ENCODE data around the gene SH3YL1. TPM values are rescaled to one million over a fixed set of nuclear protein-coding genes. Genes with fewer than 3 reads are reported as not detected.

SH3YL1 gene
- total RNA-seq, 1 donor from 2014 or later: 20.1 TPM

- no peaks in the 10 kb centered on the region for H3K27me3 Mint-ChIP-seq (ENCODE audit: insufficient read depth)
- H3K4me1 Mint-ChIP-seq (ENCODE audit: low read depth): peaks cover 2% of the 10 kb centered on the region
- peaks cover 7% of the 10 kb centered on the region for H3K36me3 Mint-ChIP-seq (ENCODE audit: low read depth)
- DNase-seq (ENCODE audit: low spot score): no peak
- H3K4me3 Mint-ChIP-seq: no peak overlapping the region
- intact Hi-C loops (cut with micrococcal nuclease): no loop called here
- no peak overlapping the region for H3K27ac Mint-ChIP-seq
- peaks cover 14% of the 10 kb centered on the region for H3K9me3 Mint-ChIP-seq
Observed at GRCh38 chr2:259789-260331, 4.0 kb downstream of the SH3YL1 start.

- Mint-ChIP-seq H3K36me3 (ENCODE audit: low read depth) (peaks cover 7% of the 10 kb centered on the region), H3K9me3 (peaks cover 14% of the 10 kb centered on the region), H3K27me3 (ENCODE audit: insufficient read depth) (no peaks in the 10 kb centered on the region), H3K4me1 (ENCODE audit: low read depth) (no peaks in the 10 kb centered on the region), H3K4me3 (no peak overlapping the region), H3K27ac (no peak overlapping the region)
- no peak for DNase-seq (ENCODE audit: low spot score)
- intact Hi-C loops (cut with micrococcal nuclease): no loop called here
Observed at GRCh38 chr2:258933-259332, 4.9 kb downstream of the SH3YL1 start.

GRCh38 chr2:257842-258241, 6.0 kb downstream of the SH3YL1 start:
- intact Hi-C loops (cut with micrococcal nuclease): no loop called here
- Mint-ChIP-seq H3K27ac (no peak overlapping the region), H3K4me1 (ENCODE audit: low read depth) (no peaks in the 10 kb centered on the region), H3K36me3 (ENCODE audit: low read depth) (peaks cover 7% of the 10 kb centered on the region), H3K27me3 (ENCODE audit: insufficient read depth) (no peaks in the 10 kb centered on the region), H3K9me3 (peaks cover 14% of the 10 kb centered on the region), H3K4me3 (no peak overlapping the region)
- no peak for DNase-seq (ENCODE audit: low spot score)

DNA sequence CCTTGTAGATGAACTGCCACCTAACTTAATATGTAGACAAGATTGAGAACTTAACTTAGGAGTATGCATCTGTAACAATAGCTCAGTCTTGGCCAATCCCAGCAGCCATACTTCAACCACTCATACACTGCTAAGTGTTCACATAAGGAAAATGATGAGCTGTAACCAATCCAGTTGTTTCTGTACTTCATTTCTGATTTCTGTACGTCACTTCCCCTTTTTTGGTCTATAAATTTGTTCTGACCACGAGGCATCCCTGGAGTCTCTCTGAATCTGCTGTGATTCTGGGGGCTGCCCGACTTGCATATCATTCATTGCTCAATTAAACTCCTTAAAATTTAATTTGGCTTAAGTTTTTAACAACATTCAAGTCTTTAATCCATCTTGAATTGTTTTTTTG, 6.4 kb downstream of the SH3YL1 start:
- intact Hi-C loops (cut with micrococcal nuclease): no loop called here
- Mint-ChIP-seq H3K4me1 (ENCODE audit: low read depth) (no peaks in the 10 kb centered on the region), H3K27me3 (ENCODE audit: insufficient read depth) (no peaks in the 10 kb centered on the region), H3K27ac (no peak overlapping the region), H3K9me3 (peaks cover 14% of the 10 kb centered on the region), H3K36me3 (ENCODE audit: low read depth) (peaks cover 7% of the 10 kb centered on the region), H3K4me3 (no peak overlapping the region)
- no peak for DNase-seq (ENCODE audit: low spot score)

- Mint-ChIP-seq H3K36me3 (ENCODE audit: low read depth) (peaks cover 4% of the 10 kb centered on the region), H3K9me3 (peaks cover 14% of the 10 kb centered on the region), H3K4me3 (no peak overlapping the region), H3K27me3 (ENCODE audit: insufficient read depth) (no peaks in the 10 kb centered on the region), H3K4me1 (ENCODE audit: low read depth) (no peaks in the 10 kb centered on the region), H3K27ac (no peak overlapping the region)
- DNase-seq (ENCODE audit: low spot score): no peak
- intact Hi-C loops (cut with micrococcal nuclease): no loop called here
Observed at GRCh38 chr2:256094-256493, 7.7 kb downstream of the SH3YL1 start.

DNA sequence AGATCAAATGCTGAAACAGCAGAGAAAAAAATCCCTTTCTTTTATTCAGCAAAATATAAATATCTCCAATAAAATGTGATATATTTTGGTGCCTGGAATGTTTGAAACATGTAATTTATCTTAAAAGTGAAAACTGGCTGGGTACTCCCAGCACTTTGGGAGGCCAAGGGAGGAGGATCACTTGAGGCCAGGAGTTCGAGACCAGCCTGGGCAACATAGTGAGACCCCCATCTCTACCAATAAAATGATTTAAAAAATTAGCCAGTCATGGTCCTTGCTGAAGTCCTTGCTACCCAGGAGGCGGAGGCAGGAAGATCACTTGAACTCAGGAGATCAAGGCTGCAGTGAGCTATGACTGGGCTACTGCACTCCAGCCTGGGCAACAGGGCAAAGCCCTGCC, 8.6 kb downstream of the SH3YL1 start:
- Mint-ChIP-seq H3K4me1 (ENCODE audit: low read depth) (no peaks in the 10 kb centered on the region), H3K9me3 (peaks cover 14% of the 10 kb centered on the region), H3K36me3 (ENCODE audit: low read depth) (peaks cover 3% of the 10 kb centered on the region), H3K27ac (no peak overlapping the region), H3K4me3 (no peak overlapping the region), H3K27me3 (ENCODE audit: insufficient read depth) (no peaks in the 10 kb centered on the region)
- no peak for DNase-seq (ENCODE audit: low spot score)
- intact Hi-C loops (cut with micrococcal nuclease): no loop called here

- no peak overlapping the region for H3K4me3 Mint-ChIP-seq
- no peaks in the 10 kb centered on the region for H3K4me1 Mint-ChIP-seq (ENCODE audit: low read depth)
- intact Hi-C loops (cut with micrococcal nuclease): no loop called here
- DNase-seq (ENCODE audit: low spot score): no peak
- no peak overlapping the region for H3K27ac Mint-ChIP-seq
- H3K9me3 Mint-ChIP-seq: peaks cover 14% of the 10 kb centered on the region
- H3K27me3 Mint-ChIP-seq (ENCODE audit: insufficient read depth): no peaks in the 10 kb centered on the region
- peaks cover 2% of the 10 kb centered on the region for H3K36me3 Mint-ChIP-seq (ENCODE audit: low read depth)
Observed at GRCh38 chr2:254241-254640, 9.6 kb downstream of the SH3YL1 start.

DNA sequence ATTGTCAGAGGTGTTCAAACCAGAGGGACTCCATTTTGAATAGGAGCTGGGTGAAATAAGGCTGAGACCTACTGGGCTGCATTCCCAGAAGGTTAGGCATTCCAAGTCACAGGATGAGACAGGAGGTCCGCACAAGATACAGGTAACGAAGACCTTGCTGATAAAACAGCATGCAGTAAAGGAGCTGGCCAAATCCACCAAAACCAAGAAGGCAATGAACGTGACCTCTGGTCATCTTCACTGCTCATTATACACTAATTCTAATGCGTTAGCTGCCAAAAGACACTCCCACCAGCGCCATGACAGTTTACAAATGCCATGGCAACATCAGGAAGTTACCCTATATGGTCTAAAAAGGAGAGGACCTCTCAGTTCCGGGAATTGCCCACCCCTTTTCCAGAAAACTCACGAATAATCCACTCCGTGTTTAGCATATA, 10.6 kb downstream of the SH3YL1 start:
- intact Hi-C loops (cut with micrococcal nuclease): no loop called here
- Mint-ChIP-seq H3K9me3 (peaks cover 5% of the 10 kb centered on the region), H3K27me3 (ENCODE audit: insufficient read depth) (no peaks in the 10 kb centered on the region), H3K27ac (no peak overlapping the region), H3K36me3 (ENCODE audit: low read depth) (no peaks in the 10 kb centered on the region), H3K4me3 (no peak overlapping the region), H3K4me1 (ENCODE audit: low read depth) (no peaks in the 10 kb centered on the region)
- DNase-seq (ENCODE audit: low spot score): no peak

DNA sequence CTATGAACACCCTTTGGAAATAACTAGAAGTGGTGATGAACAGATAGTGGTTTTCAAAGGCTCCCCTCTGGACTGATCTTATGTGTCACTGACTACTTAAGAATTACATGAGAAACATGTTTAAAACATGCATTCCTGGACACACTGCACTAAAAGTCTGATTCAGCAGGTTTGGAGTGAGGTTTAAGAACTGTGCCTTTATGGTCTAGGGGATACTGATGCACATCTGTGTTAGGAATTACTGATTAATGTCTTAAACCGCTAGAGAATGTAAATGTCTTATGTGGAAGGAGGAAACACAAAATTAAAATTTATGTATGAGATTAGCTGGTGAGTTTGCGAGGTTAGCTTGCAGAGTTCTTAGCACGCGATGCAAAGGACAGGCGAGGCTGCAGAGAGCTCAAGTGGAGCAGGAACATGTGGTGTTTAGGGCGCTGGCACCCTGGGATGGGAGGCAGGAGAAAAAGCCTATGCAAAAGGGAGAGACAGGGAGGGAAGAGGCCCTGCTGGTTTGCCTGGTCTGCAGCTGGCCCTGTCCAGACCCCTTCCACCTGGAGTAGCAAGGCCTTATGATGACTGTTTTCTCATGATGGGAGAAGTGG, 11.7 kb downstream of the SH3YL1 start:
- no peak for DNase-seq (ENCODE audit: low spot score)
- intact Hi-C loops (cut with micrococcal nuclease): no loop called here
- Mint-ChIP-seq H3K4me3 (no peak overlapping the region), H3K36me3 (ENCODE audit: low read depth) (no peaks in the 10 kb centered on the region), H3K27me3 (ENCODE audit: insufficient read depth) (no peaks in the 10 kb centered on the region), H3K4me1 (ENCODE audit: low read depth) (no peaks in the 10 kb centered on the region), H3K27ac (no peak overlapping the region), H3K9me3 (no peaks in the 10 kb centered on the region)

DNA sequence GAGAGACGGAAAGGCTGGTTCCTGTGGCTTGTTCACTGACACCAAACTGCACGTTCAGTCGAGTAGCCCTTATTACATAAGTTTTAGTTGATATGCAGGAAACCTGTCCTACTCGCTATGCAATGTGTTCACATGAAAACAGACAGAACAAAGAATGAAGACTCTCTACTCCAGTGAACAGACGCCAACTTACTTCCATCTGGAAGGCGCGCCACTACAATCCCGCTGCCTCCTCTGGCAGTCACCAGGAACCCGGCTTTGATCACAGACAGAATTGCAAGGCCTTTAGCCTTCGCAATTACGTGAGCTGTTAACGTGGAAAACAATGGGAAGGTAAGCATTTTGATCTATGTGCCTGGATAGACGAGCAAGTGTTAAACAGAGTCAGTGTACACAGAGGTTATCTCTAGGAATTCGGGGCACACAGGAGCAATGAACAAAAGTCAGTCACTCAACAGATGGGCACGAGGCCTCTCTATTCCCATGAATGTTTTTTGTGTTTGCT, 14.2 kb downstream of the SH3YL1 start:
- no peaks in the 10 kb centered on the region for H3K36me3 Mint-ChIP-seq (ENCODE audit: low read depth)
- intact Hi-C loops (cut with micrococcal nuclease): no loop called here
- no peak overlapping the region for H3K4me3 Mint-ChIP-seq
- no peaks in the 10 kb centered on the region for H3K9me3 Mint-ChIP-seq
- no peaks in the 10 kb centered on the region for H3K27me3 Mint-ChIP-seq (ENCODE audit: insufficient read depth)
- no peak overlapping the region for H3K27ac Mint-ChIP-seq
- H3K4me1 Mint-ChIP-seq (ENCODE audit: low read depth): no peaks in the 10 kb centered on the region
- no peak for DNase-seq (ENCODE audit: low spot score)

DNA sequence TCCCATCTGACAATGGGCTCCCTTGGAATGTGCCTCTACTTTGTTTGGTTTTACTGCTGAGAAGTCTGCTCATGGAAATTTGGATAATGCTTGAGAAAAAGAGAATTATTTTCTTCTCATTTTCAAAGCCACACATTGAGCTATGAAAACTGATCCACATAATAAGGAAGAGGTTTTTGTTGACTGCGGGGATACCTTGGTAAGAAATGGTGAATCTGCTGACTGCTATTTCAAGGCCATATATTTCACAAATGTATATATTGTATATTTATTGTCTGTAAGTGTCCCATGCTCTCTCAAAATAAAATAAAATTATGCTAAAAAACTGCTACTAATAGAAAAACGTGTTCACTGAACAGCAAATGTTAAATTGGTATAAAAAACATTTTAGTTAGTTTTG, 15.1 kb downstream of the SH3YL1 start:
- Mint-ChIP-seq H3K4me1 (ENCODE audit: low read depth) (no peaks in the 10 kb centered on the region), H3K27ac (no peak overlapping the region), H3K9me3 (no peaks in the 10 kb centered on the region), H3K4me3 (no peak overlapping the region), H3K27me3 (ENCODE audit: insufficient read depth) (no peaks in the 10 kb centered on the region), H3K36me3 (ENCODE audit: low read depth) (no peaks in the 10 kb centered on the region)
- DNase-seq (ENCODE audit: low spot score): no peak
- intact Hi-C loops (cut with micrococcal nuclease): no loop called here

DNA sequence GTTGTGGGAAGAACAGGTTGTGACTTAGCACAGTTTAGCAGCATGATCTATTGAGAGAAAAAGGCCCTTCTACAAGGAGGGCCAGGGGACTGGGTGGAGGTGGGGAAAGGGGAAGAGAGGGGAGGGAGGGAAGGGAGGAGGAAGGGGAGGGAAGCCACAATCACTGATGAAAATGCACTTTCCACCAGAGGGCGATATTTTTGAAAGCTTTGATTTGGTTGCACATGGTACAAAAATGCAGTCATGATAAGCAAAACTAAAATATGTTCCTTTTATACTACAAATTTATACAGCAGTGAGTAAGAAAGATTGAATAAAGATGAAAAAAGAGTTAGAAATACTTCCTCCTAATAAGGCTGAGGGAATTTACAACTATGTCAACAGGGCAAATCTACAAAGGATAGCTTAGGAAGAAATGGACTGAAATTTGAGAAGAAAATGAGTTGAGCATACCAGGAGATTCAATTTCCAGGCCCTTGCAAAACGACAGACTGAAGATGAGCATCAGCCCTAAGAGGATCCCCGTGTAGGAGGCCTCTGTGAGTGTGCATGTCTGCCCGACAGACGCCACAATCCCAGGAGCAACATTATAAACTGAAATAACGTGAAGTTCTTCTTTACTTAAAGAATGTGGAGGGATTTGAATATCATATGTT, 17.2 kb downstream of the SH3YL1 start:
- H3K36me3 Mint-ChIP-seq (ENCODE audit: low read depth): no peaks in the 10 kb centered on the region
- intact Hi-C loops (cut with micrococcal nuclease): loop anchor here (2.0 kb wide), 2 partner anchors 18 to 44 kb away; partner anchors contain the start of genes ACP1 and SH3YL1
- no peak overlapping the region for H3K27ac Mint-ChIP-seq
- no peak overlapping the region for H3K4me3 Mint-ChIP-seq
- H3K27me3 Mint-ChIP-seq (ENCODE audit: insufficient read depth): no peaks in the 10 kb centered on the region
- H3K9me3 Mint-ChIP-seq: no peaks in the 10 kb centered on the region
- no peak for DNase-seq (ENCODE audit: low spot score)
- H3K4me1 Mint-ChIP-seq (ENCODE audit: low read depth): no peaks in the 10 kb centered on the region

DNA sequence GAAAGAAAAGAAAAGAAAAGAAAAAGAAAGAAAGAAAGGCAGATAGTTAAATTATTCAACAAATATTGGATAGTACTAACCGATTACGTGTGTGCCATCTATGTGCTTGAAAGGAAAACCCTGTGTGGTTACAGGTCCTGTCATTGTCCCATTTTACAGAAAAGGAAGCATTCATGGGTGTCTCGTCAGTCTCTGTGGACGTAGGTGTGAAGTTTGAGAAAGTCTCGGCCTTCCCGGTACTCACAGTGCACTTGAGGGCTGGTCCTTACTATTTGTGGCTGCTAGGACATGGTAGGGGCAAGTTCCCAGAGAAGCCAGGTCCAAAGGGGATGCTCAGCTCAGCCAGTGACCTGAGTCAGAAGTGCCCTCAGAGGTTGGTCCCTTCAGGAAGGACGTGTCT, 19.3 kb downstream of the SH3YL1 start:
- H3K27ac Mint-ChIP-seq: no peak overlapping the region
- intact Hi-C loops (cut with micrococcal nuclease): no loop called here
- H3K27me3 Mint-ChIP-seq (ENCODE audit: insufficient read depth): no peaks in the 10 kb centered on the region

More for the DNA sequence above, 19.3 kb downstream of the SH3YL1 start:
- Mint-ChIP-seq H3K36me3 (ENCODE audit: low read depth) (peaks cover 5% of the 10 kb centered on the region), H3K4me3 (no peak overlapping the region), H3K9me3 (no peaks in the 10 kb centered on the region), H3K4me1 (ENCODE audit: low read depth) (no peaks in the 10 kb centered on the region)
- DNase-seq (ENCODE audit: low spot score): no peak
